Measurements from ENCODE around the gene ZNF74.

Gene ZNF74

DNA sequence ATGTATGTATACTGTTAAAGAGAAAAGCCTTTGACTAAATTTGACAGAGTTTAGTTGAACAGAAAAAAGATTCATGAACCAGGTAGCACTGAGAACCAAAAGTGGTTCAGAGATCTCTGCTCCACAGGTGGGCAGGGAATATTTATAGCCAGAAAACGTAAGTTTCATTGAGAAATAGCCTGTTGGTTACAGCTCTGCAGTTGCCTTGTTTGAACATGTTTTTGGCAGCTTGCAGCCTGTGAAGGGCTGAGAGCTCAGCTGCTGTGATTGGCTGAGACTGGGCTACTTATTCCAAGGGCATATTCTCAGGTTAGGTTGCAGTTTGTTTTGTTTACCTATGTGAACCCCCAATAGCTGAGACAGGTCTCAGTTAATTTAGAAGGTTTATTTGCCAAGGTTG, 13.5 kb upstream of the ZNF74 start:
- no peak overlapping the region for H3K4me3 Mint-ChIP-seq
- peaks cover 9% of the 10 kb centered on the region for H3K27me3 Mint-ChIP-seq (ENCODE audit: low read depth)
- no peak overlapping the region for H3K27ac Mint-ChIP-seq
- H3K9me3 Mint-ChIP-seq, result no peaks in the 10 kb centered on the region
- no peaks in the 10 kb centered on the region for H3K4me1 Mint-ChIP-seq
- TF ChIP-seq, protein P1, sequence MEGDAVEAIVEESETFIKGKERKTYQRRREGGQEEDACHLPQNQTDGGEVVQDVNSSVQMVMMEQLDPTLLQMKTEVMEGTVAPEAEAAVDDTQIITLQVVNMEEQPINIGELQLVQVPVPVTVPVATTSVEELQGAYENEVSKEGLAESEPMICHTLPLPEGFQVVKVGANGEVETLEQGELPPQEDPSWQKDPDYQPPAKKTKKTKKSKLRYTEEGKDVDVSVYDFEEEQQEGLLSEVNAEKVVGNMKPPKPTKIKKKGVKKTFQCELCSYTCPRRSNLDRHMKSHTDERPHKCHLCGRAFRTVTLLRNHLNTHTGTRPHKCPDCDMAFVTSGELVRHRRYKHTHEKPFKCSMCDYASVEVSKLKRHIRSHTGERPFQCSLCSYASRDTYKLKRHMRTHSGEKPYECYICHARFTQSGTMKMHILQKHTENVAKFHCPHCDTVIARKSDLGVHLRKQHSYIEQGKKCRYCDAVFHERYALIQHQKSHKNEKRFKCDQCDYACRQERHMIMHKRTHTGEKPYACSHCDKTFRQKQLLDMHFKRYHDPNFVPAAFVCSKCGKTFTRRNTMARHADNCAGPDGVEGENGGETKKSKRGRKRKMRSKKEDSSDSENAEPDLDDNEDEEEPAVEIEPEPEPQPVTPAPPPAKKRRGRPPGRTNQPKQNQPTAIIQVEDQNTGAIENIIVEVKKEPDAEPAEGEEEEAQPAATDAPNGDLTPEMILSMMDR (IDR thresholded peaks at IDR 0.05; ENCODE audit: unreplicated experiment in 3 of 3), result no peak
- H3K36me3 Mint-ChIP-seq (ENCODE audit: low read depth), result no peaks in the 10 kb centered on the region

DNA sequence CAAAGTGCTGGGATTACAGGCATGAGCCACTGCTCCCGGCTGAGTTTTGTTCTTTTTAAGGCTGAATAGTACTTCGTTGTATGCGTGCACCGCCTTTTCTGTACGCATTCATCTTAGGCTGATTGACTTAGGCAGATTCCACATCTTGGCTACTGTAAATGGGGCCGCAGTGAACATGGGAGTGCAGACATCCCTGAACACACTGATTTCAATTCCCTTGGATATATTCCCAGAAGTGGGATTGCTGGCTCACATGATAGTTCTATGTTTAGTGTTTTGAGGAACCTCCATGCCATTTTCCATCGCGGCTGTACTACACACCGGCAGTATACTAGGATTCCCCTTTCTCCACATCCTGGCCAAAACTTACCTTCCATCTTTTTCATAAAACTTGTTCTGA, 10.4 kb upstream of the ZNF74 start:
- Mint-ChIP-seq H3K27me3 (ENCODE audit: low read depth) (peaks cover 9% of the 10 kb centered on the region), H3K9me3 (no peaks in the 10 kb centered on the region), H3K4me3 (no peak overlapping the region)

DNA sequence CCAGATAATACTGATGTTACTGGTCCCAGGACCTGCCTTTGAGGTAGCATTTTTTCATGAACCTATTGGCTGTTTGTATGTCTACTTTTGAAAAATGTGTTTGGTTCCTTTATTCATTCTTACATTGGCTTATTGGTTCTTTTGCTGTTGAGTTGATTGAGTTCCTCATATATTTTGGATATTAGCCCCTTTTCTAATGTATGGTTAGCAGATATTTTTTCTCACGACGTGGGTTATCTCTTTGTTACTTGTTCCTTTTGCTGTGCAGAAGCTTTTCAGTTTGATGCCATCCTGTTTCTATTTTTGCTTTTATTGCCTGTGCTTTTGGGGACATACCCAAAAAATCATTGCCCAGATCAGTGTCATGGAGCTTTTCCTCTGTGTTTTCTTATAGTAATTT, 9.8 kb upstream of the ZNF74 start:
- no peaks in the 10 kb centered on the region for H3K4me1 Mint-ChIP-seq
- TF ChIP-seq, protein P1 (IDR thresholded peaks at IDR 0.05; ENCODE audit: unreplicated experiment in 3 of 3), result no peak
- H3K27me3 Mint-ChIP-seq (ENCODE audit: low read depth), result peaks cover 9% of the 10 kb centered on the region
- H3K36me3 Mint-ChIP-seq (ENCODE audit: low read depth), result no peaks in the 10 kb centered on the region
- H3K9me3 Mint-ChIP-seq, result no peaks in the 10 kb centered on the region
- H3K4me3 Mint-ChIP-seq, result no peak overlapping the region
- no peak overlapping the region for H3K27ac Mint-ChIP-seq

More for the DNA sequence above, 10.4 kb upstream of the ZNF74 start:
- H3K27ac Mint-ChIP-seq, result no peak overlapping the region
- TF ChIP-seq, protein P1 (IDR thresholded peaks at IDR 0.05; ENCODE audit: unreplicated experiment in 3 of 3), result no peak
- H3K4me1 Mint-ChIP-seq, result no peaks in the 10 kb centered on the region
- H3K36me3 Mint-ChIP-seq (ENCODE audit: low read depth), result no peaks in the 10 kb centered on the region

DNA sequence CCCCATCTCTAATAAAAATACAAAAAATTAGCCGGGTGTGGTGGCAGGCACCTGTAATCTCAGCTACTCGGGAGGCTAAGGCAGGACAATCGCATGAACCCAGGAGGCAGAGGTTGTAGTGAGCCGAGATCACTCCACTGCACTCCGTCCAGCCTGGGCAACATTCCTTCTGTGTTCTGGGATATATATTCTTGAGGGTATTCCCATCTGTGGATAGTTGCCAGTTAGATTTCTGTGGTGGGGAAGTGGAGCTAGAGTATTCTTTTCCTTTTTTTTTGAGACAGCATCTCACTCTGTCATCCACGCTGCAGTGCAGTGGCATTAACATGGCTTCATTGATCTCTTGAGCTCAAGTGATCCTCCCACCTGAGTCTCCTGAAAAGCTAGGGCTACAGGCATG, 9.1 kb upstream of the ZNF74 start:
- no peak overlapping the region for H3K4me3 Mint-ChIP-seq
- TF ChIP-seq, protein P1 (IDR thresholded peaks at IDR 0.05; ENCODE audit: unreplicated experiment in 3 of 3), result no peak
- no peak overlapping the region for H3K27ac Mint-ChIP-seq
- H3K27me3 Mint-ChIP-seq (ENCODE audit: low read depth), result peaks cover 9% of the 10 kb centered on the region
- H3K4me1 Mint-ChIP-seq, result no peaks in the 10 kb centered on the region
- no peaks in the 10 kb centered on the region for H3K36me3 Mint-ChIP-seq (ENCODE audit: low read depth)
- H3K9me3 Mint-ChIP-seq, result no peaks in the 10 kb centered on the region

DNA sequence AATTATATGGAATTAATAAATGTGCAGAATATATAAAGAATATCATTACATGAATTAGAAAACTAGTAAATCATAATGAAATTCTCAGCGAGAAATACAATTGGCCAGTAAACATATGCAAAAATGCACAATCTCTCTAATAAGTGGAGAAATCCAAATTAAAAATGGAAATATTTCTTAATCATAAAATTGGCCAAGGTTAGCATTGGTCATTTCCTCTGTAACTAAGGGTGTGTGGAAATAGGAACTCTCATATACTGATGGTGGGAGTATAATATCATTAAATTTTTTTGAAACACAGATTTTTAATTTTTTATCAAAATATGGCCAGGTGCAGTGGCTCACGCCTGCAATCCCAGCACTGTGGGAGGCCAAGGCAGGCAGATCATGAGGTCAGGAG, 7.6 kb upstream of the ZNF74 start:
- no peaks in the 10 kb centered on the region for H3K9me3 Mint-ChIP-seq
- H3K4me1 Mint-ChIP-seq, result no peaks in the 10 kb centered on the region
- no peaks in the 10 kb centered on the region for H3K36me3 Mint-ChIP-seq (ENCODE audit: low read depth)
- no peak overlapping the region for H3K27ac Mint-ChIP-seq
- TF ChIP-seq, protein P1 (IDR thresholded peaks at IDR 0.05; ENCODE audit: unreplicated experiment in 3 of 3), result no peak
- peaks cover 5% of the 10 kb centered on the region for H3K27me3 Mint-ChIP-seq (ENCODE audit: low read depth)
- H3K4me3 Mint-ChIP-seq, result no peak overlapping the region

DNA sequence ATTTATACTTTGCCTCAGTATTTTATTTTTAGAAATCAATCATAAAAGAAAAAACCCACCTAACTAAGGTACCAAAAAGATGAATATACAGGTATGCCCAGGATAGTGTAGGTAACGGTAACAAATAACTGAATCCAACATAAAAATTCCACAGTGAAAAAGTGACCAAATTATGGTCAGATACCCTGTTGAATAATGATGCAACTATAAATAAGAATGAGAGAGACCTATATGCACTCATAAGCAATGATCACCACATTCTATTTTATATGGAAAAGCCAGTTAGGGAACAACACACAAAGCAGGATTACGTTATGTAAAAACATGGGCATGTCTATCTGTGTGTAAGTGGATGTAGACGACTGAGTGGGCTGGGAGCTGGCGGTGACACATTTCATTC, 7.0 kb upstream of the ZNF74 start:
- TF ChIP-seq, protein P1 (IDR thresholded peaks at IDR 0.05; ENCODE audit: unreplicated experiment in 3 of 3), result no peak
- Mint-ChIP-seq H3K4me1 (no peaks in the 10 kb centered on the region), H3K9me3 (no peaks in the 10 kb centered on the region), H3K27me3 (ENCODE audit: low read depth) (peaks cover 5% of the 10 kb centered on the region), H3K27ac (no peak overlapping the region), H3K36me3 (ENCODE audit: low read depth) (no peaks in the 10 kb centered on the region), H3K4me3 (no peak overlapping the region)
